Measurements from ENCODE around the gene ITPR2.
"Not testable (repeated sequence)": the region's sequence is repeated elsewhere in the genome, so short reads cannot be mapped to it uniquely, and the experiment has no call there.

ITPR2 gene

DNA sequence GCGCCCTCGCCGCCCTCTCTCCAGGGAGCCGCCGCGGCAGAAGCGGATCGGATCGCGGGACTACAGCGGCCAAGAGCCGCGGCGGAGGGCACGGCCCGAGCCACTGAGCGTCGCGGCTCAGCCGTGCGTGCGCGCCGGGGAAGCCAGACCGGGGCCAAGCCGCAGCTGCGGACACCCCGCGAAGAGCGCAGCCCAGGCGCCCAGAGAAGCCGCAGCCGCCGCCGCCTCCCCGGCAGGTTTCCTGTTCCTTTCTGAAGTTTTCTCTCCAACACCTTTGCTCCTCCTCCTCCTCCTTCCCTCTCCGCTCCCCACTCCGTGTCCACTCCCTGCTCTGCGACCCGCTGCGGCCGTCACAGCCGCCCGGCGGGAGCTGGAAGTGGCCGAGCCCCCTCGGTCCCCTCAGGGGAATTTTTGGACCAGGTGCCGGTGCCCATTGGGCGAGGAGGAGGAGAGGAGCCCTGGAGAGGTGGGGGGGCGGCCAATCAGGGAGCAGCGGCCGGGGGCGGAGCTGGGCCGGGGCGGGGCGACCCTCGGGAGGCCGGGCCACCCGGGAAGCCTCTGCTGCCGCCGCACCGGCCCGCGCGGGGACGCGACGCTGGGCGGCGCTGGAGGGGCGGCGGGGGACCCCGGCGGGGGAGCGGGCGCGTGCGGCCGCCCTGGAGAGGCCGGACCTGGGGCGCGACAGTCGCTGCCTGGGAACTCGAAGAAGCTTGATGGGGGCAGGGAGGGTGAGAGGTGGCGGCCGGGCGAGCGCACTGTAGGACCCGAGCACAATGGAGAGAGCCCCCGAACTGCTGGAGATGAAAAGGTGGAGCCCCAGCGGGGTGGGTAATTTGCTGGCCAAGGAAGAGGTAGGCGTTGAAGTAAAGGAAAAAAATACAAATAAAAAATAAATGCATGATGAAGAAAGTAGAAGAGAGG is at the start of gene ITPR2:
TSS of gene ITPR2 (minus strand) at position 373 of the 921 bp plus-strand sequence. CDS start 413 bp downstream, outside the sequence.
- peak; percentile 89 for DNase-seq

DNA sequence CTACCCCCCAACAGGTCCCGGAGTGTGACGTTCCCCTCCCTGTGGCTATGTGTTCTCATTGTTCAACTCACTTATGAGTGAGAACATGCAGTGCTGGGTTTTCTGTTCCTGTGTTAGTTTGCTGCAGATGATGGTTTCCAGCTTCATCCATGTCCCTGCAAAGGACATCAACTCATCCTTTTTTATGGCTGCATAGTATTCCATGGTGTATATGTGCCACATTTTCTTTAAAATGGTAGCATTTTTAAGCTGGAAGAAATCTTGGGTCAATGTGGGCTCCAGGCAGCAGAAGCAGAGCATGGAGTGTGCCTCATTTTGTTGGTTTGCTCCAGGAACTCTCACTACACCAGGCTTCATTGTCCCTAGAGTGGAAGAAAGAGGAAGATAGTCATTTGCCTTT is 47.6 kb upstream of the ITPR2 start:
- DNase-seq, result no peak

DNA sequence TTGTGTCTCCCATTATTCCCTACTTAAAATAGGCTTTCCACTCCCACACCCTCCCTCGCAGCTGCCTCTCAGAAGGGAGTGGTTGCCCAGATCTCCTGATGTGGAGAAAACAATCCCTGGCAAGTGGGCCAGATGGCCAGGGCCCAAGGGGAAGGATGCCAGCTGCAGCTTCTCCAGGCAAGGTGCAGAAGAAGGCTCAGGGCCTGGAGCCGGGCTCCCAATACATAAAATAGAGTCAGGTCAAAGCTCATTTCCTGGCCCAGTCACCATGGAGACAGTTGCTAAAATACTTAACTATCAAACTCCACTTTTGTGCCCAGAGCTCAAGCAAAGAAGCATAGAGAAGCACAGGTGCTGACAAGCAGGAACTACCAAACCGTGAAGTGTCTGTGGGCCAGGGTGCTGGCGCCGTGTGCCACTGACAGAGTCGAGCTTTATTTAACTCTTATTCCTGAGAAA is 45.7 kb upstream of the ITPR2 start:
- peak; percentile 51 for DNase-seq

DNA sequence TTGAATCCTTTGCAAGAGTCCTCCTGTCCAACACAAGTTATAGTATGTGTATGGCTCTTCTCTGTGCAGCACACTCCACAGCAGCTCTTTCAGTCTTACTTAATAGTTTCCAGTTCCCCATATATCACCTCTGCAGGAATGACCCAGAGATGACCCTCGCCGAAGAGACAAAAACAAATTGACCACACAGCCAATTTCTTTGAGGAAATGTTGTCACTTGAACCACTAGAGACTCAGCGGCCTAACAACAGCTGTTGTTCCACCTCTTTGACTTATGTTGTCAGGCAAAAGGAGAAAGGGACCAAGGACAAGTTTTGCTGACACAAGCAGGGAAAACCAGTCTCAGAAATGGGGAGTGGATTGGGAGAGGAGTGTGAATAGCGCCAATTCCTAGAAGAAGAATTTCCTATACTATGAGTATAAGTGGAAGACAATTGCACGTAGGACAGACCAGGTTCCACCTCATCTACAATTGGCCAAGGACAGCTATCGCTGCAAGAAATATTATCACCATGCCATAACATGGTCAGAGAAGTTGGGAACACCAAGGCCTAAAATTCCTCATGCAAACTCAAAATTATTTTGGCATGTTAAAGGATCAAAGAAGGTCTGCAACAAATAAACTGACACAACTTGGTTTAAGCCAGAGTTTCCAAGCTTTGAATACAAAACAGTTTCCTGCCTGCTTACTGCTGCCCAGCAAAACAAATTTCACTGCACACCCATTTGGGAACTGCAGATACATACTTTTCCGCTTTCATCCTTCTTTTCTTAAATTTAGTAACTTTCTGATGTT is 41.7 kb upstream of the ITPR2 start:
- DNase-seq, result no peak

DNA sequence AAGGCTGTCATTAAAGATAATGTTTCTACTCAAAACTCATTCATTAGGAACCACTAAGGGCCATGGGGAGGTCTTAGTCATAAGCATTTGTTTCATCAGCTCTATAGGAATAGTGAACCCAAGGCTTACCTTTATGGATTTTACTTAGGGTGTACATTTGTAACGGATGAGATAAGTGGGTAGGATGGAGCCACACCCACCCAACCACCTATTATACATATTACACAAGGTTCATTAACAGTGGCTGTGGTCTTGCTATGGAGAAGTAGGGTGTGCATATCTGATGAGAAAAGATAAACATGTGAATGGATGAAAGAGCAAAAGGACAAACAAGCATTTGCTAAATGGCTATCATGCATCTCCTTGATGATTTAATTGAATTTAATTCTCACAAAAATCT is 39.6 kb upstream of the ITPR2 start:
- no peak for DNase-seq

DNA sequence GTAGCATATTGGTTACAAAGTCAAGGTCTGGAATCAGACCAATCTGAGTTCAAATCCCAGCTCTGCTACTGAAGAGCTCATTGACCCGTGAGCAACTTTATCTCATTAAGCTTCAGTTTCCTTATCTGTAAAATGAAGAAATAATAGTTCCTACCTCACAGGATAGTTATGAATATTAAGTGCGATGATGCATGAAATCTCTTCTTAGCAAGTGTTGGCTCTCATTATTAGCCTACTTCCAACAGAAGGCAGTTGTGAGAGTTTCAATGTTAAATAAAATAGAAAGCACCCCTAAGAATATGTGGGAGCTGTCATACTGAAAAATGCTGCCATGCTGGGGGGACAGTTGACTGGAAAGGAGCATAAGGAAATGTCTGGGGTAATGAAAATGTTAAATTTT is 39.0 kb upstream of the ITPR2 start:
- no peak for DNase-seq

DNA sequence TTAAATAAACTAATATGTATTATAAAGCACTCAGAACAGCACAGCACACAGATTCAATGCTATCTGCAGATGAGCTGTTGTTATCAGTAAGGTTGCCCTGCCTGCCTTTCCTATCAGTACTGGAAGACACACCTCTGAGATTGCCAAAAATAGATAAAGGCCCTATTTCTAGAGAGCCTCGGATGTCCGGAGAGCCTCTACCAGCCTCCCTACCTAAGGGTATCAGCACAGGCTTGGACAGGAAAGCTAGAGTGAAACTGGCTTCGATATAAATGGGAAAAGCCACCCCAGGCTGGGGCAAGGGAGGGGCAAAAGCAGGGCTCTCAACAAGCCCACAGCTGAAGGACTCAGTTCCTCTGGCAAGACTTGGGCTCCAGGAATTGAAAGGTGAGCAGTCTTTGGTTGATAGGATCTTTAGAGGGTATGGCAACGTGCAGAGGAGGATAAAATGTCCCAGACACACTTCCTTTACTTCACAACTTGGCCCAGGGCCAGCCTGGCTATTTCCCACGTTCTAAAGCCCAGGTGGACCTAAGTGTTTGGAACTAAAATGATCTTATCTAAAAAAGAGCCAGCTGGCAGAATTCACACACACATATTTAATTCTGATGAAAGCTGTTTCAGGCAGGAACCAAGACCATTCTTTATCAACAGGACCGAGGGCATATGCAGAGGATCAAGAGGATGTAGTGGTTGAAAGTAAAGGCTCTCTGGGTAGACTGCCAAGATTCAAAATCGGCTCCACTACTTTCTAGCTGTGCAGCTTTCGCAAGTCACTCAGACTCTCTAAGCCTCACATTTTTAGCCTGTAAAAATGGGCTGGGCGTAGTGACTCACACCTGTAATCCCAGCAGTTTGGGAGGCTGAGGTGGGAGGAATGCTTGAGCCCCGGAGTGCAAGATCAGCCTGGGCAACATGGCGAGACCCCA is 37.8 kb upstream of the ITPR2 start:
- no peak for DNase-seq

DNA sequence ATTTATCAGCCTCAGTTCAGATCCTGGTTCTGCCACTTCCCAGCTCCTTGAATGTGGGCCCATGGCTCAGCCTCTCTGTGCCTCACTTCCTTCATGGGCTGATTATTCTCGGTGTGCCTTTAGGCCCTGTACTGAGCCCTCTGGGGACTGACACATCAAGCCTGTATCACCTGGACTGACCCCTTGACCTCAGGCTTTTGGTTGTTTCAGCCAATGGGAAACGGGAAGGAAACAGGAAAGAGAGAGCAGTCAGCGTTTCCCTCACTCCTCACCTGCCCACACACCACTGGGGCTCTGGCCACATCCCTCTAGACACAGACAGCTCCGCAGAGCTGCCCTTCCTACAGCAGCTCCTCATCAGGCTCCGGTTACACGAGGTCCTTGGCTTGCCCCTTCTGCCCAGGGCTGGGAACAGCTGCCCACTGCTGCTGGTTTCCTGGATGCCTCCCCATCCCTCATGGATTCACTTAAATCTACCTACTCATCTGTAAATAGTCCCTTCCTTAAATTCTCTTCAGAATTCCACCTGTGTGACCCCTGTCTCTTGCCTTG is 37.0 kb upstream of the ITPR2 start:
- no peak for DNase-seq

DNA sequence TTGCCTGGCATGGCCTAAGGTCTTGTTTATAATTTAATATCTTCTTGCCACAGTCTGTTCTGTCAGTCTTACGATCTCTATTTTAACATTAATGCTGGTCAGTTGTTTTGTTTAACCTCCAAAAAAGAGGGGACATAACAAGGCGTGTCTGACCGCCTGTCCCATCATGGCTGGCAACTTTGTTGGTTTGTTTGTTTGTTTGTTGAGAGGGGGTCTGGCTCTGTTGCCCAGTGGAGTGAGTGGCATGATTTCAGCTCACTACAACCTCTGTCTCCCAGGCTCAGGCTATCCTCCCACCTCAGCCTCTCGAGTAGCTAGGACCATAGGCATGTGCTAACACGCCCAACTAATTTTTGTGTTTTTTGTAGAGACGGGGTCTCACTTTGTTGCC is 36.1 kb upstream of the ITPR2 start:
- no peak for DNase-seq

DNA sequence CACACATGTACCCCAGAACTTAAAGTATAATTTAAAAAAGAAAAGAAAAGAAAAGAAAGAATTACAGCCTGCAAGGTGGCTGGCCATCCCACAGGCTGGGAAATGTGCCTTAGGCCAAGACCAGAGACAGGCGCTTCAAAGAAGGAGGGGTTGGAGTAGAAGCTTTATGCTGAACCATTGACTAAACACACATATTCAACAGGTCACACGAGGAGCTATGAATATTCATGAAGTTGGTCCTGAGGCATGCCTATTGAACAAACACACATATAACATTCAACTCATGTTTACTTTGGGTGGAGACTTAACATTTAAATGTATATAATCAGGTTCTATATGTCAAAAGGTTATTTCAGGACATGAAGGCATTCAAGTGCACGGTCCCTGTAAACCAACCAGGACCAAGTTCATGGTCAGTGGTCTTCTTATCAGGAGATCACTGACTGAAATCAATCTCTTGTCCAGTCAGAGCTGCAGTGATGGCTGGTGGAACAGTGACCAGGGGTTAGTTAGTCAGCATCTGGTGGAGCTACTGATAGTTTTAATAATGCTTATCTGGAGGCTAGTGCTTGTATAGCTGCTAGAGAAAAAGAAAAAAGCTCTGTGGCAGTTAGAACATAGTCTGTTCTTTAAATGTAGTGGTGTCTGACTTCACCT is 35.6 kb upstream of the ITPR2 start:
- no peak for DNase-seq

DNA sequence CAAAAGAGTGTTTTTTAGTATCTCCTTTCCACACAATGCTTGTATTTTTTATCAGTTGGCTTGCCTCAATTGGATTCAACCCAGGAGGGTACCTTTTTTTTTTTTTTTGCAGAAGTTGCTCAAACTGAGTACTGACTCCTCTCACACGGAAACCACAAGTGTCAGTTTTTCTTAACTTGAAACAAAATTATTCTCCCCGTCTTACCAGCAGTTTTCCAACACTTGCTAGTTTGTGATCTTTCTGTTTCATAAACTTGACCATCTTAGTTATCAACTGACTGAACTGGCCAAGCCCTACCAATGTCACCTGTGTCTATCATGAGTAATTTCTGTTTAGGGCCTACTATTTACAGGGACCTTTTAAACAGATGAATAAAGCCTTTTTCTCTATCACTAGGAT is 34.1 kb upstream of the ITPR2 start:
- DNase-seq, result no peak

DNA sequence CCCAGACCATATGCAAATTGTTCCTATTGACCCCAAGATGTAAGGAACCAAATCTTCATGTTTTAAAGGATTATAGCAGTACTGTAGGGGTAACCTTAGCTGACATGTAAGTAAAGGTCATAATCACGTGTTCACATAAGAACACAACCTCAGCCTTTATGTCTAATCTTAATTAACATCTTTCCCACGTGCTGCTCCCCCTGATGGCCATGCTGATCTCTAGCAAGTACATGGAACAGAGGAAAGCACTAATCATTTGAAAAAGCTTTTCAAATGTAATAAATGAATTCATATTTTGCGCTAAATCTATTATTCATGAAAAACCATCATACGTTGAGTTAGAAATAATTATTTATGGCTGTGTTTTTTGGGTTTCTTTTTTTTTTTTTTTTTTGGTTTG is 30.5 kb upstream of the ITPR2 start:
- DNase-seq, result no peak

DNA sequence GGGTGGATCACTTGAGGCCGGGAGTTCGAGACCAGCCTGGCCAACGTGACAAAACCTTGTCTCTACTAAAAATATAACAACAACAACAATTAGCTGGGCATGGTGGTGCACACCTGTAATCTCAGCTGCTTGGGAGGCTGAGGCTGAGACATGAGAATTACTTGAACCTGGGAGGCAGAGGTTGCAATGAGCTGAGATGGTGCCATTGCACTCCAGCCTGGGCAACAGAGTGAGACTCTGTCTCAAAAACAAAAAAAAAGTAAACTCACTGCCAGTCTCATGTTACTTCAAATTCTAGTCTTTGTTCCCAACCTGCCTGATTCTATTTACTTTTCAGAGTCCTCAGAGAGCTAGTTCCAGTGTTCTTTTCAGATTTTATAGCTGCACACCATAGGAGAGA is 29.8 kb upstream of the ITPR2 start:
- not testable (repeated sequence) for DNase-seq

DNA sequence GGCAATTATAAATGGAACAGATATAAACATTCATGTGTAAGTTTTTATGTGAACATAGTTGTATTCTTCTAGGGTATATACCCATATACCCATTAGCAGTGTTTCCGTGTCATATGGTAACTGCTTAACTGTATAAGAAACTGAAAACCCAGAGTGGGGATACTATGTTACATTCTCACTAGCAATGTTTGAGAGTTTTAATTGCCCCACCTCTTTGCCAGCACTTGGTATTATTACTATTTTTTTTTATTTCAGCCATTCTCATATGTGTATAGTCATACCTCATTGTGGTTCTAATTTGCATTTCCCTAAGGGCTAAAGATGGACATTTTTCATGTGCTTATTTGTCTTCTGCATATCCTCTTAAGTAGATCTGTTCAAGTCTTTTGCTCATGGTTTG is 28.7 kb upstream of the ITPR2 start:
- DNase-seq, result no peak

DNA sequence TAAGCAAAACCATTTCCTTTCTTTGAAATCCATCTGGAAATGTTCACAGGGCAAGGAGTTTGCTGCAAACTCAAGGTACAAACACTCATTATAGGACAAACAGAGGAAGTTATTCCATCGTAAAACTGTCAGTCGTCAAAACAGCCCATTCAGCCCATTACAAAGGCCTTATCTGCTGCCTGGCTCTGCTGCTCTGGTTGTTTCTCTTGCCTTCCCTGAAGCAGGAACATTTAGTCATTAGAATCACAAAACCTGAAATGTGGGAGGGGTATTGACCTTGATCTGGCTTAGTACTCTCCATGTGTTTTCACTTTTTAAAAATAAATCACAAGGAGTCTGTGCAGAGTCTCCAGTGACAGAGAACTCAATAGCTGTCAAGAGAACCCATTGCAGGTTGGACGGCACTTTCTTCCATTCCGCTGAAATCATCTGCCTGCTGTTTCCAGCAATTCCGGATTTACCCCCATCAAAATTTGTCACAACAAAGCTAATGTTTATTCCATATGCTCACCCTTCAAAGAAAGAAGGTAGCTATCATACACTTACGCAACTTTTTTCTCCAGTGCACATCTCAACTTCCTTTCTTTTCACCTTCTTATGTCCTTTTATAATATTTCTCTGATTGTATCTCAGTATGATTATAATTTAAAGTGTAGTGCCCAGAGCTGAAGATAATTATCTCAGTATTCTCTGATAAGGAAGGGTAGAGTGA is 24.6 kb upstream of the ITPR2 start:
- DNase-seq, result no peak

DNA sequence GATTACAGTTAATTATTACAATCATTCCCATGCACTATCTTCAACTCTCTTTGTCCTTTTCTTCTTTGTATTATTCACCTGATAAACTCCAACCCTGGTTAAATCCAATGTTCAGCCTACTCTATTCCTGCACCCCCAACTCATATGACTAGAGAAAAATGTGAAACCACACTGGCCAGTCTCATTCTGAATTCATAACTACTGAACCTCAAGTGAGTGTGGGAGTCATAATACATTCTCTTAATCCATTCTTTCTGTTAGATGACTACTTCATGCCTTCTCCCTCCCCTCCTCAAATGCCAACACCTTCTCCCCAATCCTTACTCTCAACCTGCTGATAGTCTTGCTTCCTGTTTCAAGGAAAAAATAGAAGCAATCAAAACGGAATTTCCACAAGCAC is 22.3 kb upstream of the ITPR2 start:
- no peak for DNase-seq

DNA sequence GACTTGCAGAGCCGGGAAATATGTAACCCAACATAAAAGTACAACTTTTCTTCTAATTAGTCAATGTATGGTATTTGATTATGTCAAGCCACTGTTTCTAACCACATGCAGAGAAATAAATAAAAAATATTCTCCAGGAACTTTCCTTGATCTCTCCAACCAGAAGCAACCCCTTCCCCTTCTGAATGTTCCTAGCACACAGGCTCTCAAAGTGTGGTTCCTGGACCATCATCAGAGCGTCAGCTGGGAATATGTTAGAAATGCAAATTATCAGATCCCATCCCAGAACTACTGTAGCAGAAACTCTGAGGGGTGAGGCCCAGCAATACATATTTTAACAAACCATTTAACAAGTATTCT is 21.0 kb upstream of the ITPR2 start:
- no peak for DNase-seq

DNA sequence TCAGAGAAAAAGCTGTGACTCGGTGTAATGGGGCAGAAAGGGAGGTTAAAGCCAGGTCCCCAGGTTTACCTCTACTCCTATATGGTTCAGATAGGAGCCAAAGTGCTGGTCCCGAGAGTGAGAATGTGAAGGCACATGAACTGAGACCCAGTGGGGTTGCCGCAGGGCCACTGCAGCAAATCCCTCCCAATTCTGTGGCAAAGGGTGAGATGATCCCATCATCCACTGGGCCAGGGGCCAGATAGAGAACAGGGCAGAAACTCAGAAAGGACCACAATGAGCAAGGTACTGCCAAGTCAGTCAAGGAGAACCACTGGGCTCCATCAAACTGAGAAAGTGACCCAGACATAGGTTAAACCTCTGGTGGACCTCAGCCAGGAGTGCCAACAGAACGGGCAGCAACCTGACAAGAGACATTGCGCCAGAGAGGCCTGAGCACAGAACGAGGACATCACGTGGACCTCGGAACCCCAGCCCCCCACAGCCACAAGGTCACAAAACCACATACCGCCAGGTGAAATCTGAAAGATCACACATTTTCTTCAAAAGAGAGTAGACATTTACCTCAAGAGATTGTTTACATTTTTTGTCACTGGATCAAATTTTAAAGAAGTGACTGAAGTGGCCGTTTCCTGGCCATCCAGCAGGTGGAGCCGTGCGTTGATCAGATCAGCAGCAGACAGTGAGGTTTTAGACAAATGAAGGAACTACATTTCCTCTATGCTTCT is 20.5 kb upstream of the ITPR2 start:
- DNase-seq, result peak; percentile 44

DNA sequence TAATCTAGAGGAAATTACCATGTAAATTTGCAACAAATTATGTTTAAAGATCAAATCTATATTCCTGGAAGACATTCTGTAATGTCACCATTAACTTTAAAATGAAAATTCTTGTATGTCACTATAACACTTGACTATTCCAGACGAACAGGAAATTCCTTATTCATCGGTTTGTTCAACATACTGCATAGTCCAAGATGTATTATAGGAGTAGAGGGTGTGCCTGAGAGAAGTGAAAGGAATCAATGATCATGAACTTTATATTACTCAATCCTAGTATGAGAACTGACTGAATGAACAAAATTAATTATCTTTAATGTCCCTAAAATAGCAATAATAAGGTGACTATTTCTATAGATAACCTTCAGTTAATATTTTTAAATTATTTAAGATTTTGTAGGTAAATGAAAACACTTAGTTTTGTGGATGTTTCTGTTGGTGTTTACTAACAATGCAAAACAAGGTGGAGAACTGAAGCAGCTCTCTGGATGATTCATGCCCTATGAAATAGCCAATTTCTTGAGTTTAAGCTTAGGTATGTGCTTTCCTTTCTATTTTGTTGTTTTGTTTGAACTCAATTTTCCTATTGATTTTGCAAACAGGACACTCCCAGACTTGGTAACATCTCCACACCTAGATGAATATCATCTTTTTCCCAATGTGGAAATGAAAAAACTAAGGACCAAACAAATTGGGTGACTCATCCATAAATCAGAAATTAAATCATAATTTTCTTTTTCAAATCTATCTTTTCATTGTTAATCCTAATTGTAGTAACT is 18.2 kb upstream of the ITPR2 start:
- DNase-seq, result no peak
